ENCODE measurements around the gene FEM1C.

FEM1C gene

GRCh38 chr5:115543365-115544042 is 1.1 kb downstream of the FEM1C start:
- peaks cover 58% of the 10 kb centered on the region for H3K4me1 Mint-ChIP-seq (ENCODE audit: low read depth)
- peaks cover 22% of the 10 kb centered on the region for H3K36me3 Mint-ChIP-seq
- H3K27me3 Mint-ChIP-seq: no peaks in the 10 kb centered on the region
- no peaks in the 10 kb centered on the region for H3K9me3 Mint-ChIP-seq (ENCODE audit: low read depth)
- H3K27ac Mint-ChIP-seq: peak overlapping the region; percentile 95
- H3K4me3 Mint-ChIP-seq: peak overlapping the region; percentile 97

GRCh38 chr5:115542651-115543364 is 1.8 kb downstream of the FEM1C start:
- Mint-ChIP-seq H3K36me3 (peaks cover 25% of the 10 kb centered on the region), H3K4me1 (ENCODE audit: low read depth) (peaks cover 65% of the 10 kb centered on the region), H3K27me3 (no peaks in the 10 kb centered on the region), H3K4me3 (peak overlapping the region; percentile 97), H3K9me3 (ENCODE audit: low read depth) (no peaks in the 10 kb centered on the region), H3K27ac (peak overlapping the region; percentile 95)

- Mint-ChIP-seq H3K4me3 (peak overlapping the region; percentile 97), H3K27ac (no peak overlapping the region), H3K9me3 (ENCODE audit: low read depth) (no peaks in the 10 kb centered on the region), H3K27me3 (no peaks in the 10 kb centered on the region), H3K4me1 (ENCODE audit: low read depth) (peaks cover 71% of the 10 kb centered on the region), H3K36me3 (peaks cover 28% of the 10 kb centered on the region)
Measured at GRCh38 chr5:115542086-115542485, 2.5 kb downstream of the FEM1C start.

- Mint-ChIP-seq H3K27me3 (no peaks in the 10 kb centered on the region), H3K4me3 (peak overlapping the region; percentile 97), H3K9me3 (ENCODE audit: low read depth) (no peaks in the 10 kb centered on the region), H3K36me3 (peaks cover 32% of the 10 kb centered on the region), H3K4me1 (ENCODE audit: low read depth) (peaks cover 75% of the 10 kb centered on the region), H3K27ac (no peak overlapping the region)
Measured at GRCh38 chr5:115541611-115542010, 3.0 kb downstream of the FEM1C start.

GRCh38 chr5:115535479-115536035 is 9.0 kb downstream of the FEM1C start:
- Mint-ChIP-seq H3K27me3 (no peaks in the 10 kb centered on the region), H3K4me3 (peak overlapping the region; percentile 53), H3K36me3 (peaks cover 33% of the 10 kb centered on the region), H3K4me1 (ENCODE audit: low read depth) (peaks cover 87% of the 10 kb centered on the region), H3K27ac (no peak overlapping the region), H3K9me3 (ENCODE audit: low read depth) (no peaks in the 10 kb centered on the region)

GRCh38 chr5:115532517-115532916 is 12.1 kb downstream of the FEM1C start:
- Mint-ChIP-seq H3K36me3 (peaks cover 24% of the 10 kb centered on the region), H3K4me3 (no peak overlapping the region), H3K9me3 (ENCODE audit: low read depth) (no peaks in the 10 kb centered on the region), H3K27me3 (no peaks in the 10 kb centered on the region), H3K27ac (no peak overlapping the region), H3K4me1 (ENCODE audit: low read depth) (peaks cover 82% of the 10 kb centered on the region)

GRCh38 chr5:115531787-115532367 is 12.7 kb downstream of the FEM1C start:
- Mint-ChIP-seq H3K4me3 (peak overlapping the region; percentile 46), H3K4me1 (ENCODE audit: low read depth) (peaks cover 81% of the 10 kb centered on the region), H3K9me3 (ENCODE audit: low read depth) (no peaks in the 10 kb centered on the region), H3K36me3 (peaks cover 19% of the 10 kb centered on the region), H3K27me3 (no peaks in the 10 kb centered on the region), H3K27ac (peak overlapping the region; percentile 22)

- Mint-ChIP-seq H3K27me3 (no peaks in the 10 kb centered on the region), H3K36me3 (peaks cover 14% of the 10 kb centered on the region), H3K4me1 (ENCODE audit: low read depth) (peaks cover 81% of the 10 kb centered on the region), H3K4me3 (no peak overlapping the region), H3K9me3 (ENCODE audit: low read depth) (no peaks in the 10 kb centered on the region), H3K27ac (no peak overlapping the region)
Measured at GRCh38 chr5:115531380-115531779, 13.2 kb downstream of the FEM1C start.

- H3K9me3 Mint-ChIP-seq (ENCODE audit: low read depth): no peaks in the 10 kb centered on the region
- H3K27me3 Mint-ChIP-seq: no peaks in the 10 kb centered on the region
- peaks cover 9% of the 10 kb centered on the region for H3K36me3 Mint-ChIP-seq
- H3K4me3 Mint-ChIP-seq: peak overlapping the region; percentile 17
- H3K4me1 Mint-ChIP-seq (ENCODE audit: low read depth): peaks cover 75% of the 10 kb centered on the region
- no peak overlapping the region for H3K27ac Mint-ChIP-seq
Measured at GRCh38 chr5:115530426-115530825, 14.1 kb downstream of the FEM1C start.

GRCh38 chr5:115526604-115527003 is 18.0 kb downstream of the FEM1C start:
- Mint-ChIP-seq H3K4me1 (ENCODE audit: low read depth) (peaks cover 73% of the 10 kb centered on the region), H3K27ac (no peak overlapping the region), H3K27me3 (no peaks in the 10 kb centered on the region)

GRCh38 chr5:115524199-115524847 is 20.3 kb downstream of the FEM1C start:
- Mint-ChIP-seq H3K4me3 (no peak overlapping the region), H3K27ac (peak overlapping the region; percentile 22), H3K36me3 (peaks cover 19% of the 10 kb centered on the region)

More at GRCh38 chr5:115526604-115527003, 18.0 kb downstream of the FEM1C start:
- H3K9me3 Mint-ChIP-seq (ENCODE audit: low read depth): no peaks in the 10 kb centered on the region
- H3K4me3 Mint-ChIP-seq: no peak overlapping the region
- peaks cover 14% of the 10 kb centered on the region for H3K36me3 Mint-ChIP-seq

GRCh38 chr5:115522832-115523403 is 21.7 kb downstream of the FEM1C start:
- peaks cover 17% of the 10 kb centered on the region for H3K36me3 Mint-ChIP-seq
- peak overlapping the region; percentile 6 for H3K4me3 Mint-ChIP-seq
- no peaks in the 10 kb centered on the region for H3K27me3 Mint-ChIP-seq
- H3K9me3 Mint-ChIP-seq (ENCODE audit: low read depth): no peaks in the 10 kb centered on the region
- H3K4me1 Mint-ChIP-seq (ENCODE audit: low read depth): peaks cover 42% of the 10 kb centered on the region
- peak overlapping the region; percentile 78 for H3K27ac Mint-ChIP-seq

More at GRCh38 chr5:115524199-115524847, 20.3 kb downstream of the FEM1C start:
- H3K4me1 Mint-ChIP-seq (ENCODE audit: low read depth): peaks cover 56% of the 10 kb centered on the region
- no peaks in the 10 kb centered on the region for H3K27me3 Mint-ChIP-seq
- H3K9me3 Mint-ChIP-seq (ENCODE audit: low read depth): no peaks in the 10 kb centered on the region

GRCh38 chr5:115520191-115520590 is 24.4 kb downstream of the FEM1C start:
- Mint-ChIP-seq H3K9me3 (ENCODE audit: low read depth) (no peaks in the 10 kb centered on the region), H3K4me3 (no peak overlapping the region), H3K4me1 (ENCODE audit: low read depth) (peaks cover 29% of the 10 kb centered on the region)

GRCh38 chr5:115516372-115516771 is 28.2 kb downstream of the FEM1C start:
- Mint-ChIP-seq H3K9me3 (ENCODE audit: low read depth) (no peaks in the 10 kb centered on the region), H3K36me3 (peaks cover 22% of the 10 kb centered on the region), H3K4me3 (no peak overlapping the region), H3K4me1 (ENCODE audit: low read depth) (no peaks in the 10 kb centered on the region), H3K27ac (no peak overlapping the region), H3K27me3 (no peaks in the 10 kb centered on the region)

More at GRCh38 chr5:115520191-115520590, 24.4 kb downstream of the FEM1C start:
- peaks cover 16% of the 10 kb centered on the region for H3K36me3 Mint-ChIP-seq
- H3K27me3 Mint-ChIP-seq: no peaks in the 10 kb centered on the region
- no peak overlapping the region for H3K27ac Mint-ChIP-seq
